ENCODE data around the gene FBN1.

FBN1 gene

DNA sequence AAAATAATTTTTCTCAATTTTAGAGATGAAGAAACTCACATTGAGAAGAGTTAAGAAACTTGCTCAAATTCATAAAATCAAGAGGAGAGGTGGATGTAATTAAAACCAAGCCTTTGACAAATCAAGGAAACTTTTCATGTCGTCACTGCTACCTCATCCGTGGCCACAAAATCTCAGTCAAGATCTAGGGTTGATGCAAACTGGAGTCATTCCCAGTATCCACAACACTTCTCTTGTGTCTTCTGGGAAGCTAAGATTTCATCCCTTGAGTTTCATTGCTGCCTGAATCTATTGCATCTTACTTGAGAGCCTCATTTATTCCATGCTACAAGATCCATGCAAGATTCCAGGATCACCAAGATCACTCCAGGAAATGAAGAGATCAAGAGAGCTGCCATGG is 5.4 kb upstream of the FBN1 start:
- DNase-seq: no peak

DNA sequence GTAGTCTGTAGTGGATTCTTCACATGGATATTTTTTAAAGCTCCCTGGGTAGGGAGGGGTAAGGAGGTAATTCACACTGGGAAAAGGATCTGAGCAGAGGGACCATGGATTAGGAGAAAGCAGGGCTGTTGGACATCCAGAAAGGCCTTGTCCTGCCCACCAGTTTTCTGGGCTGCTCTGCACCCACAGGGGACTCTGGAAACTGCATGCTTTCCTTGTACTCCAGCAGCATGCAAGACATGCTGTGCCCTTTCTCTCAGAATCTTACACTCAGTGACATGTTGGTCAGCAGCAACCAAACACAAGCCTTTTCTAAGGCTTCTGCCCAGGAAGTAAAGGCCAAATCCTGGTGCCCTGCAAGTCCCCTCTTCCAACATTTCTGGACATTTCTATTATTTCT is 2.5 kb upstream of the FBN1 start:
- DNase-seq: no peak

DNA sequence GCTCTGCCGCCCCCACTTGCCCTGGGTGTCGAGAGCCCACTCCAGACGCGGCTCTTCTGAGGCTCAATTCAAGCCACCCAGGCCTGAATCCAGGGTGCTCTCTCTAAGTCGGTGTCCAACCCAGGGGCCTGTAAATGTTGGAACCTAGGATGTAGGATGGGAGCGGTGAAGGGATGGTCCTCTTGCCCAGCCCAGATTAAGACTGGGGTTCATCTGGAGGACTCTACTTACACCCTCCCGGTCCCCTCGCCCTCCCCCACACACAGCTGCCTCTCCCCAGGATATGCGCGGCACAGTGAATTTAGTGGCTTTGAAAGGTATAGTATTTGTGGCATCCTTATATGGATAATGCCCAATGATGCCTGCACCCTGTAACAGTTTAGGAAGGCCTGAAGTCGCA is 822 bp upstream of the FBN1 start:
- no peak for DNase-seq

DNA sequence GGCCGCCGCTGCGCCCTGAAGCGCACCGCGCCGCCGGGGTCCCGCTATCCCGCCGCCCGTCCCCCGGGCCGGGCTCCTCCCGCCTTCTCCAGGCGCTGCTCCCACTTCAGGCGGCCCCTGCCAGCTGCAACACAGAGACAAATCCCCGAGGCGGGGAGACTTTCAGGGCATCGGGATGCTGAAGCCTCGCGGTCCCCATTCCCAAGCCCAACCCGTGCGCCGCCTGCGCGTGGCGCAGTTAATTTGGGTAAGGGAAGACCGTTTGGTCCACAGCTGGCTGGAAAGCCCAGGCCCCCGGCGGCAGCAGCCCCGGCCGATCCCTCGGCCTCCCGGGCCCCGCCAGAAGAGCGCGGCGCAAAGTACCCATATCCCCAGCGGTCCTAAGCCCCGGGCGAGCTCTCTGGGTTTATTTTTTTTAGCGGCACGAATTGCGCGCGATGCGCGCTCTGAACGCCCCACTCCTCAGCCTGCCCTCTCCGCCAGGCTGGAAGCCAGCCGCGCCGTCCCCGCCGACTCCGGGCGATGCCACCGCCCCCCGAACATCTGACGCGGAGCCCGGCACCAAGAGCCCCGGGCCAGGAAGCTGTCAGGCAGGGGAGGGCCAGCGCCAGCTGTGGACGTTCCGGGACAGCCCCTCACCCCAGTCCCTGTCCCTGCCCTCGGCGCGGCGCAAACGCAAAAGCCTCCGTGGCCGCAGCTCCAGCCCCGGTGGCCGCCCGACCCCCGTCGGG is 517 bp downstream of the FBN1 start:
- DNase-seq: no peak

DNA sequence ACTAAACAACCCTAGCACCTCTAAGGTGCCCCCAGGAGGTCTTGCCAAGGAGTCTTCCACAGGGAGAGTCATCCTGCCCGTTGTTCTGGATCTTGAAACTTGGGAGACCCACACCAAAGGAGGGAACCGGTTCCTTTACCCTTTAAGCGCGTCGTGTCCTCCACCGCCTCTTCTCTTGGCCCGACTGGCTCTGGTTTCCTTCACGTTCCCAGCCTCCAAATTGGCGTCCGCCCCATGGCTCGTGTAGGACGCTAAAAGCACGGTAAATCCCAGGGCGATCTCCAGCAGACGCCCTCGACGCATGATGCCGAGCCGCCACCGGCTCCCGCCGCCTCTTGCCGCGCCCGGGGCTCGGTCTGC is 1.1 kb downstream of the FBN1 start:
- DNase-seq: no peak

DNA sequence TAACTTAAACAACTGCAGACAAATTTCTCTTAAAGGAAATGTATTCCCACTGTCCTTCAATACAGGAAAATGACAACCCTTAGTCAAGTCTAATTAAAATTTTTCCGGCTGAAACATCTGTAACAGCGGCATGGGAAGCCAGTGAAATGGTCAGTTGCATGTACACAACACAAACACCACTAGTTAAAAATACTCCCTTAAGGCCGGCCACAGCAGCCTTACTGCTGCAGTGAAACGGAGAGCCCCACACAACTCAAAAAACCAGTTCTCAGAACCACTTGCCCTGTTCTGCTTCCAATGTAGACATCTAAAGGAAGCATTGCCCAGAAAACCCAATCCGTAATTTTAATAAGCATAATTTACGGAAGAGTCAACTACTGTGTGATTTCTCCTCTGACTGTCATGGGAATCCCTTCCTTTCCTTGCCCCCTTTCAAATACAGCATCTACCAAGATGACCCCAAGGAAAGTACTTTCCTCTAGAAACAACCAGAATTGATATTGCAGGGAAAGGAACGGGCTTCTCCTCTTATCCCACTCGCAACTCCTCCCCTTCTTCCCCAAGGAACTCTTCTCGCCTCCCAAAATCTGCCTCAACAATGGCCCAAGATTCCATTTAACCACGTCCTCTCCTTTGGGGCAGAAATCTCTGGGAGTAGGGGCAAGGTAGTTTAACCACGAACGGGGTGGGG is 1.6 kb downstream of the FBN1 start:
- DNase-seq: no peak

DNA sequence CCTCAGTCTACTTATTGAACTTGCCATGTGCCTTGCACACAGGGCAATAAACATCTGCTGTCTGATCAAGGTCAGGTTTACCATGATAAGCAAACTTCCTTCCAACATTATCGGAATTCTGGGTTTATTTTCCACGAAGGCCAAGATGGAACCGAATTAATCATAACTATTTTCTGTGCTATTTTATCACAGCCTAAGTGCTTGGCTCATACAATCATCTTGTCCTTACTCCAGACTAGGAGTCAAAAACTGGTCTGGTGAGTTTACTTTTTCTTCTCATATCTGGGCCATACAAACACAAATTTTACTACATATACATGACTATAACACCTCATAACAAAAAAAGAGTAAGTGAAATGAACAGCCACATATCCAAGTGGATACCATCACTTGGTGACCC is 2.3 kb downstream of the FBN1 start:
- DNase-seq: no peak

DNA sequence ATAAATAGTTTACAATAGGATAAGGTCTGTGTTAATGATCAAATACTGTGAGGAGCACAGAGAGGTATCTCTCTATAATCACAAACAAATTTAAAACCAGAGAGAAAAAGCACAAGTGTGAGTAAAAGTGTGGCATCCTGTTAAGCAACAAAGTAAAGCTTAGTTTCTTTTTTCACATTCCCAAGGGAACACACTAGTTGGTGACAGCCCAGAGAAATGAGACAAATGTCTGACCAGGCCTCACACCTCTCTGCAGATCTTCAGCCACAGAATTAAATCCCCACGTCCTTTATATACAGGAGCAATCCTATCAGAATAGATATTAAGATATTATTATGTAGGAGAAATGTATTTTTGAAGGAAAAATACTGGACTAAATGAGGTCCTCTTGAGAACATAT is 2.7 kb downstream of the FBN1 start:
- DNase-seq: no peak

DNA sequence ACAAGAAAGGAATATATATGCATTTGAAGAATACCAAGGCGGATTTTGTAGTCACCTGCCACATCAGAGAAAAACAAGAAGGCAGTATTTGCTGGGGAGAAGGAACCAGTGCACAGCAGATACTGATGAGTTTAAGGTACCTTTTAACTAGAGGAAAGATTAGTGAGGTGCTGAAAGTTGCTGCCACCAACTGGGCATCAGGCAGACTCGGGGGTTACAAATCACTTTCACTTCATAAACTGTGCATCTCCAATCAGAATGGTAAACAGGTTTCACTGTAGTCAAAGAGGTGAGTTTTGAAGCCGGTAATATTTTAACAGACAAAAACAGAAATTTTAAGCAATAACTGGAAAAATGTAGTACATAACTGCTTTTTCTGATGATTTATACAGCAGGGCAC is 4.1 kb downstream of the FBN1 start:
- no peak for DNase-seq

DNA sequence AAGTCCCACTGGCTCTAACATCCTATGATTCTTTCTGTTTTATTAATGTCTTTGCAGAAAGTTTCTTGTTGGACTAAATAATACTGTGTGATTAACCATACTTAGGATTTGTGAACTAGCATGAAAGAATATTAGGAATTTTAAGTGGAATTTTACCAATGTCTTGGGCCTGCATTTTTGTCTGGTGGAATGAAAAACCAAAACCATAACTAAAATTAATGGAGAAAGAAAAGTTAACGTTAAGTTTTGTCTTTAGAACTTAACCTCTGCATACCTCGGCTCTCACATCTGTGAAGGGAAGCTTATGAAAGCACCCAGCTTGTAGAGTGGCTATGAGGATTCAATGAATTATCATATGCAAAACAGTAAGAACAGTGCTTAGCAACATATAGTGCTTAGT is 6.5 kb downstream of the FBN1 start:
- no peak for DNase-seq

DNA sequence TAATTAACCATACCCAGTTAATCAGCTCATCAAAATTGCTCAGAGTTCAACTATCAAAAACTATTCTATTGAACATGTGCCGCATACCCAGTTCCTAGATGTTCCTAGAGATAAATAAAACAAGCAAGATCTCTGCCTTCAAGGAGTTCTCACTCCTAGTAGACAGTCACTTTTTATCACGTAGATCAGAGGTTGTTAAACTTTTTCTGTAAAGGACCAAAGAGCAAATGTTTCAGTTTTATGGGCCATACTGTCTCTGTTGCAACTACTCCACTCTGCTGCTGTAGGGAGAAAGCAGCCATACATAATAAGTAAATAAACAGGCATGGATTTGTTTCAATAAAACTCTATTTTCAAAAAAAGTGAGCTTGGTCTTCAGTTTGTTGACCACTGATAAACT is 7.9 kb downstream of the FBN1 start:
- DNase-seq: no peak

DNA sequence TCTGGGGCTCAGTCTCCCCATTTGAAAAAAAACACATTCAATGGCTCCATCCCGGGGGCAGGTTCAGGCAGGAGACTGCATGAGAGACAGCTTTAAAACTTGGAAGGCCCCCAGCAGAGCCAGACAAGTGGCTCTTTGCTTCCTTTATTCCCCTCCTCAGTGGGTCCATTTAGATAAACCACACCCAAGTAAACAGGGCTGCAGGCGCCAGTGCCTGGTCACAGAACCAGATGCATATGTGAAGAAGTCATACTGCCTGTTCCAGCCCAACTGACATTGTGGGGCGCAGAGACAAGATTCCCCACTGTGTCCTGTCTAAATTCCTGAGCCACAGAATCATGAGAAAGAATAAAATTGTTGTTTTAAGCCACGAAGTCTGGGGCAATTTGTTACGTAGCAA is 9.0 kb downstream of the FBN1 start:
- no peak for DNase-seq

DNA sequence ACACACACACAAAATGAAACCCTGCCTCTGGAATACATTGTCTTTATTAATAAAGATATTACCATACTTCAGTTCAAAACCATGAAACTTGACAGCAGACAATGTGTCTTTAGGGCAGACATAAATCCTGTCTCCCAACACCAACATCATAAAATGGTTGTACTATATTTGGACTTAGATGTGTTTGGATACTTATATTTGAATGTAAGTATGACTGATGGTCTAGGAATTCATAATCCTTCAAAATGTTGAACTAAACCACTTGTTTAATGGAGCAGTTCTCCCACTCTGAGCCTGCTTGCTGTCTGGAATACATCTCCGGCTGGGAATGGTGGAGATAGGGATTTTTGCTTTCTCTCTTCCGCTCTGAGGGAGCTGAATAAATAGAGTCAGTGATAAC is 10.6 kb downstream of the FBN1 start:
- no peak for DNase-seq

DNA sequence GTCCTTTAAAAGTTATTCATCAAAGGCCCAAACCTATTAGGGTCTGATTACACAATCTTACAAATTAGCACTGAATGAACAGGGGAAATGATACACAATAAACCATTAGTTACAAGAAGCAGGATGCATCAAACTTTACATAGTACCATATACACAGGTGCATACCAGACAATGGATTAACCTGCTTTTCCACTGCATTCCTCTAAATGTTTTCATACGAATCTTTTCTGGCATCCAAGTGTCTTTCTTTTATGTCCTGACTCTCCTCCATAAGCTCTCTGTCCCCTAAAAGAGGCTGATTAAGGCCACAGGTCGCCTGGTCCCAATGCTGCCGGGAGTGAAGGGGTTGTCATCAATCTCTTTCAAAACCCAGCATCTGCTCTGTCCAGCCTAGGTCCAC is 11.4 kb downstream of the FBN1 start:
- DNase-seq: no peak

DNA sequence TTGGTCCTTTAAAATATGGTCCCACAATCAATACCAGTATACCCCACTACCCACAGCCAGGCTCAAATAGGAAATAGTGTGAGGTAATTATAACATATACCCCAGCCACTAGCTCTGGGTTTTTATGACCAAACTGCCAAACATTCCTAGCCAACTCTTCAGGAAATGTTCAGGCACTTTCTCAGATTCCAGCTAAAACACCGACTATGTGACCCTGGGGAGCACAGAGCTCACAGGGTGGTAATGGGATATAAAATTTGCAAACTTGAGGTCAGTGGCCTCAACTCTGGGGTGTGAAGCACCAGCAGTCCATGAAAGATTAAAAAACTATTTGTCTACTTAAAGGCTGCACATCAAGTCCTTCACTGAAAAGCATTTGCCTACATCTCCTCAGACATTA is 12.9 kb downstream of the FBN1 start:
- DNase-seq: no peak

DNA sequence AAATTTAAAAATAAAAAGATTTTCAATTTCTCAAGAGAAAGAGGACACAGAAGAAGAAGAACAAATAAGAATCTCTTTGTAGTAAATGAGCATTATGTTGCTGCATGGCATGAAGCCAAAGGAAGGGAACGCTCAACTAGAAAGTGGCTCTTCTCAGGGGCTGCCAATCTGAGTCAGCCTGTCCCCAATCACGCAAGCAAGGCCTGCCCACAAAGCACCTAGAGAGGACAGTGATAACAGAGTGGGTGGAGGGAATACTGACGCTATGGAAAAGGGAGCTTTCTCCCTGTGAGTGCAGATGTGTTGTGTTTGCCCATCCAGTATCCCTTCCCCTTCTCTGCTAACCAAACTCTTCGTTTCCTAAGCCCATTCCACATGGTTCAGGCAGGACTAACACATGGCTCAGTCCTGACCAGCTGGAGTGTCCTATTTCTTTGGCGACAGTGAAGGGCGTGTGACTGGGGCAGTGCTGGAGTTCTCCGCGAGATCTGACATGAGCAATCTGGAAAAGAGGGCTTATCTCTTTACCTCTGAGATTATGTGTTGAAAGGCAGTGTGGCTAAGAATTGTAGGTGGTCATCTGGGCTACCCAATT is 14.2 kb downstream of the FBN1 start:
- no peak for DNase-seq

DNA sequence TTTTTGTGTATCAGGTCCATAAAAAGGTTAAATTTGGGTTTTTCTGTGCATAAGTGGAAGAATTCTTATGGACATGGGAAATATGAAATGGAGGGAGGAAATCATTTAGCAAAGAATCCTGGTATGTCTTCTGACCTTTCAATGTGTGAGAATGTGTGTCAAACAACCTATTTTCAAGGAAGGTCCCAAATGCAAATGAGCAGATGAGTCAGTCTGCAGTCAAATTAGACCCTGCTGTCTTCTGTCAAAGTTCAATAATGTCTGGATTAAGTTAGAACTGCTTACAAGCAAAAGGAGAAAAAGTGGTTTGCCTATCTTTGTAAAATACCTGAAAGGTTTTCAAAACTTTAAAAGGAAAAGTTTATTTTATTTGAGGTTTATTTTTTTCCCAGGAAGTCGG is 15.3 kb downstream of the FBN1 start:
- no peak for DNase-seq

DNA sequence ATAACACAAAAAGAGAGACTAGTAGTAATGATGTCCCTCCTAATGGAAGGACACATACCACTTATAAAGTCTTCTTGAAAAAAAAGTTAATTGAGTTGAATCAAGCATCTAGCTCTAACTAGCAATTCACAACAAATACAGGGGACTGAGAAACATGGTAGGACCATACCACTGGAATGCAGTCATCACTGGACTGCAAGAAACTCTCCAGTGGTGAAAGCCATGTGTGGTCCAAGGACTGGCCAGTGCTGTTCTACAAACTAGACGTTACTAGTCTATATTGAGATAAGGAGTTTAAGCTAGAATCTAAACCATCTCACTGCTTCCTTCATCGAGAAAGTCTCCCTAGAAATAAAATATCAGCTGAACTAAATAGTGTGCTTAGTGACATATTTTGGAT is 16.7 kb downstream of the FBN1 start:
- DNase-seq: no peak

DNA sequence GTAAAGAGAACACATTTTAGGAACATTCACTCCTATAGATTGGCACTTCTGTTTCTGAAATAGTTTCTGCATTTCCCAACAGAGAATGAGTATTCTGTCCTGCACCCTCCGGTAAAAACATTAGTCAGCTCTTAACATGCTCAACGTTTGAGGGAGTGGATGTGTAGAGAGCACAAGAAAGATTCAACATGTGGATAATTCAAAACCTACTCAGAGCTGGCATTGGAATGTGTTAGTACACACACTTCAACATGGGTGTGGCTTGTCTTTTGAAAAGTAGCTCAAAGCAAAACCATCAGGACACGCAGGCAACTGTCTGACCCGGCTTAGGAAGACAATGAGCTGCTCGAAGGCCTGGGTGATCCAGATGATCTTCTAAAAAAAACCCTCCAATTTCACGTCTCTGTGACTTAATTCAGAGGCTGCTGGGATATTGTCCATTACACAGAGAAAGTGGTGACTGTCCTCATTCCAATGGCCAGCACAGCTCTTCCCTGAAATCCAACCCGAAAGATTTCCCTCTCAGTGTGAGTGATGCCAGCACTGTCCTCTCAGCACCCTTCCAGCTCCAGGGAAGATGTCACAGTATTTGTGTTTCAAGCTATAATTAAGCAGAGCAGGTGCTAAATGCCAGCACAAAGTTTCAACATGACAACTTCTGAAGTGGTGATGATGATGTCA is 18.1 kb downstream of the FBN1 start:
- DNase-seq: no peak

DNA sequence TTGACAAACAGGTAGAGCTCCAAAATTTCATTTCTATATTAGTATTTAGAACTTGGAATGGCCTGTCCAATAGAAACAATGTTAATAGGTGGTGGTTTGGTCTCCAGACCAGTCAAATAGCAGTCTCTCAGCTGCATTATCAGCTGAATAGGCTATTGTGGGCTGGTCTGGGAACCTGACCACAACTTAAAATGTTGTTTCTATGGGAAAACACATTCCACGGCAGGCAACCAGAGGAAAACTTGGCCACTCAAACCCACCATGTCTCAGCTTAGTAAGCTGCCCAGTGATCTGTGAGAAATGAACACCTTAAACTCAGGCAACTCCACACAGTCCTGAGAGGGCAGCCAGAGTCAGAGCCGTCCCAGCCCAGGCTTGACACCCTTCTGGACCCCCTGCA is 20.4 kb downstream of the FBN1 start:
- no peak for DNase-seq

DNA sequence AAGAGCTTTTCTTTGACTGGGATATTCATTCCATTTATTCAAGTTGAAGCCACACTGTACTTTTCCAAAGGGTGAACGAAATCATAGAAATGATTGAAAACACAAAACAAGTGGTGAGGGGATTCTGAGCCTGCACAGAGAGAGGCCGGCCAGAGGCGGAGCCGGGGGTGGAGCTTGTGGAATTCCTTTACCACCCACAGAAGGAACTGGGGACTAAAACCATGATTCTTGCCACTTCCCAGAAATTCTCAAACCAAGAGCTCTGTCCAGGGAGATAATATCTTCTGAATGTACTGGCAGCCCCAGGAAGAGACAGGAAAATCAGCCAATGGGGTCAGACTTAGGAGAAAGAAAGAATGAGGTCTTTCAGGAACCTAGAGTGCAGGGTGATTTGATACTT is 20.8 kb downstream of the FBN1 start:
- no peak for DNase-seq

DNA sequence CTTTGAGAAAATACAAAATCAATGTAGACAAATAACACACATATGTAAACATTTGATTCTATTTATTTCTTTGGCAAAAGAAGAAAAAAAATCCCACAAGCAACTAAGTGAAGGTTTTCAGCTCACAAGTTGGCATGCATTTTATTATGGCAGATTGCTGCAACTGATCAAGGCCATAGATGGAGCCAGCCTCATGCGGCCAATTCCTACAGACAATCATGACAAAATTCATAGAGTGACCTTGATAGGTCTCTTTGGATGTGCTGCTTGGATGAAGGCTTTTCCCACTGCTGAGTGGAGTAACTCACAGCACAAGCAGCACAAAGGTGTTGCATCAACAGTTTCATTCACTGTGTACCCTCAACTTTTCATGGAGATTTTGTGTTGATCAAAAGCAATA is 22.1 kb downstream of the FBN1 start:
- DNase-seq: no peak

DNA sequence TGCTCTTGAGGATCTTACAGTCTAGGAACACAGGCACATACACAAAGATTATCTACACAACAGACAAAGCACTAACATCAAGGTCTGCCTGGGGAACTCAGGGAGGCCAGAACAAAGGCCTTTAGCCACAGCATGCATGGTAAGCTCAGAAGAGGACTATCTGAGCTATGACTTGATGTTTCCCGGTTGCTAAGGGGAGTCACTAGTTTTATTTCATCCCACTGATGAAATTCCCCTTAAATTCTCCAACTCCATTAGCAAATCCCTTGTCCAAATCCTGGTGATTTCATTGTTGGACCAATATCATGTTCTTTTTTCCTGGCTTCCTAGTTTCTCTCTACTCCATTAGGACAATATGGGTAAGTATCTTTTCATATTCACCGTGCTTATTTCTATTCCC is 23.3 kb downstream of the FBN1 start:
- no peak for DNase-seq

DNA sequence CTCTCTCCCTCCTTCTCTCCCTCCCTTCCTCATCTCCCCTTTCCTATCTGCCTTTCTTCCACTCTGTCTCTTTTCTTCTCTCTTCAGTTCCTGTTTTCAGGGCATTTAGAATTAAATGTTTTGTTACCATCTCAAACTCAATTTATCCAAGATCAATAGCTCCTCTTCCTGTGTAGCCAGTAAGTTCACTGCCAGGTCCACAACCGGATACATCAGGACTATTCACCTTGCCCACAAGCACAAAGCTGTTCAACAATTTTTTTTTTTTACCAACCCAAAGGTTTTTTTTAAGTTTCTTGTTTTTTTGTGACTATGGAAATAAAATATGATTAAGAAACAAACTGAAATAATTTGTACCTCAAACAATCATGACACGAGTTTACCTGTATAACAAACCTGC is 26.1 kb downstream of the FBN1 start:
- DNase-seq: no peak

All from AML-193 (cell line).